Epidermal melanocyte (primary cell): ENCODE results near the gene PNPLA2.

Experiments used
- DNase-seq: peaks from one replicate; pipeline ENCODE4 v3.0.0; 2011; ENCODE audit warnings: low spot score; ENCODE audit not compliant: insufficient read length

PNPLA2 gene

DNA sequence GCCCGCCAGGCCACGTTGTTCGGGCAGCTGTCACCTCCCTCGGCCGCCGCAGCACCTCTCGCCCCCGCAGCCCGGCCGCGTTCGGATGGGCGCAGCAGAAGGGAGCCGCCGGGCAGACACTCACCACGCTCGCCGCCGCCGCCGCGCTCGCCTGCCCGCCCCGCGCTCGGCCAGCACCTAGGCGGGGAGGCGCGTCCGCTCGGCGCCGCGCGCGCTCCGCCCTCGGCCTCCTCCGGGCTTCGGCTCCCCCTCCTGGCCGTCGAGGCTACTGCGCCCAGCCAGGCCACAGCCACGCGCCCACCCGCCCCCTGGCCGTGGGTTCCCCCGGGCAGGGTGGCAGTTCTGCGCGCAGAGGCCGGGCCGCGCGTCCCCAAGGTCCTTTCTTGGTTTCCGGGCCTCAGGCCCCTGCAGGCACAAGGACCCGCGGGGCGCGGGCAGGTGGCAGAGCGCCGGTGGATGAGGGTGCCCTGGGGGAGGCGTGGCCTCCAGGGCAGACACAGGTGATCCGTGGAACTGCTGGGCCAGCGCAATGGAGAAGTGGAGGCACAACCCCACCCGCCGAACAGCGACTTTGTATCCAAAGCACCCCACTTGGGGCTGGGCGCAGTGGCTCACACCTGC, 20.5 kb upstream of the PNPLA2 start, which contains the start of gene SLC25A22:
Gene SLC25A22, minus strand, starts transcription at position 189 of the 621 bp plus-strand sequence. CDS start 3,275 bp downstream, outside the sequence.
- DNase-seq = peak; percentile 98

GRCh38 chr11:799641-800316, 18.9 kb upstream of the PNPLA2 start:
- no peak for DNase-seq

- DNase-seq = no peak
Observed at GRCh38 chr11:800473-800872, 18.2 kb upstream of the PNPLA2 start.

DNA sequence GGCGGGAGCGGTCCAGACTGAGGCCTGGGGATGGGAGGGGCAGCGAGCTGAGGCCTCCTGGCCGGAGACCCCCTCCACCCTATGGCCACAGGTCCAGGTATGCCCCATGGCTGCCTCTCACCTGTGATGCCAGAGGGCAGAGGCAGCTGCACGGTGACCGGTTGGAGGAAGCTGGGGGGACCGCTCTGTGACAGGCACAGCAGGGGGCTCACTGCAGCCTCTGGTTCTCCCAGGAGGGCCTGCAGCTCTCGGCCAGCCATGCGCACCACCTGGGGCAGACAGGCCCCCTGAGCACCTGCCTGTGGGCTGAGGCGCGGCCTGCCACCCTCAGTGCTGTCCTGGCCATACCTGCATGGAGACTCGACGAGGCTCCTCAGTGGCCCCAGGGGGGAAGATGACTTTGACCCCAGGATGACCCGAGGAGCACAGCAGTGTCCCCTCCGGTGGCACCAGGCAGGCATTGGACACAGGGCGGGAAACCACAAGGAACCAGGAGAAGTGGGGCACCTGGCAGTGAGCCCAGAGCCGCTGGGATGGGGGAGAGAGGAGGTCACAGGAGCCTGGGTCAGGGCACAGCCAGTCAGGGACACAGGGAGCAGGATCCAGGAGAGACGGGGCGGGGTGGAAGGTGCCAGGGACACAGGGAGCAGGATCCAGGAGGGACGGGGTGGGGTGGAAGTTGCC, 17.5 kb upstream of the PNPLA2 start:
- DNase-seq = no peak

GRCh38 chr11:802018-802617, 16.6 kb upstream of the PNPLA2 start:
- no peak for DNase-seq

GRCh38 chr11:802693-803466, 15.8 kb upstream of the PNPLA2 start:
- DNase-seq = no peak

DNA sequence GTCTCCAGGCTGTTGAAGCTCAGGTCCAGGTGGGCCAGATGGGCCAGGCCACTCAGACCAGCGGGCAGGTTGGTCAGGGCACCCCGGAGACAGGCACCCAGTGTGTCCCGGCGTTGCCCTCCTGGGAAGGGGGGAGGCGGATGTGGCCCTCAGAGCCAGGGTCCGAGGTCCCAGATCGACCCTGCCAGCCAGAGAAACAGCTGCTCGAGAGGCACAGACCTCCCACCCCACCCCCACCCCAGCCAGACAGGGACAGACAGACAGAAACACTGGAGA, 15.3 kb upstream of the PNPLA2 start:
- DNase-seq = no peak

GRCh38 chr11:803770-804598, 14.7 kb upstream of the PNPLA2 start:
- no peak for DNase-seq

DNA sequence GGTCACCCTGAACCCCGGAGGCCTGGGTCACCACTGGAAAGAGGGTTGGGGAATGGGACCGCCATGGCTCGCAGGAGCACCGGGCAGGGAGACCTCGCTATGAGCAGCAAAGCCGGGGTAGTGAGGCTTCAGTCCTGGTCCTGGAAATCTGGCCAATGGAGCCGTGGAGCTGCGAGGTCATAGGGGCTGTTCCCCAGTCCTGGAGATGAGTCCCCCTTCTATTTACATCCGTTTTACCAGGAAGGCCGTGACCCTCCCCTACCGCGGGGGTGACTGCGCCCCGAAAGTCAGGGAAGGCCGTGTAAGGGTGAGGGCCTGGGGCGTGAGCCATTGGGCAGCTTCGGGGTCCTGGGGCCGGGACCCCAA, 14.1 kb upstream of the PNPLA2 start:
- DNase-seq = no peak

DNA sequence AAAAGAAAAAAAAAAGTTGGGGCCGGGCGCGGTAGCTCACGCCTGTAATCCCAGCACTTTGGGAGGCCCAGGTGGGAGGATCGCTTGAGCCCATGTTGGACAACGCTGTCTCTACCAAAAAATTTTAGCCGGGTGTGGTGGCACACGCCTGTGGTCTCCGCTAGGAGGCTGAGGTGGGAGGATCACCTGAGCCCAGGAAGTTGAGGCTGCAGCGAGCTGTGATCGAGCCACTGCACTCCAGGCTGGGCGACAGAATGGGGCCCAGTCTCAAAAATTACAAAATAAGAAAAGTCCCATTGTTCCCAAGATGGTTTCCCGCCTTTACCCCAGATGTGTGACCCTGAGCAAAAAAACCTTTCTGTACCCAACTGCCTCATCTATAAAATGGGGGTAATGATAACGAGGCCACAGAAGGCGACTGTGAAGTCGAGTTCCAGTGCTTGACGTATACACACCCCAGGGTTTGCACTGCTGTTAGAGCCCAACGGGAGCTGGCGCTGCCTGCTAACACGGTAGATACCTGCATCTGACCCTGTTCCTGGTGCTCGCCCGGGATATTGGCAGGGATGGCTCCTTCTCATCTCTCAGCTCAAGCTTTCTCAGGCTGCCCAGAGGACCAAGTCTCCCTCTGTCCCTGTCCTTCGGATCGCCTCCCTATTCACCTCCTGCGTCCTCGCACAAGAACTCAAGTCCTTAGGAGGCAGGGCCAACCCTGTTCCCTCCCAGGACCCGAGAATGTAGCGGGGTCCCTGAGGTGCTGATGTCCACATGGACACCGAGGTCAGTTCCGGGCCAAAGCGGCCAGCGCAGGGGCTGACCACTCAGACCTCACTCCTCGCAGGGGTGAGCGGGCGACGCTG, 10.1 kb upstream of the PNPLA2 start:
- DNase-seq = peak; percentile 90

- peak; percentile 99 for DNase-seq
Observed at GRCh38 chr11:809287-810039, 9.3 kb upstream of the PNPLA2 start, which contains the start of gene RPLP2. Gene RPLP2 (plus strand): TSS chr11:809967. CDS start chr11:810235, 268 bp downstream.

- no peak for DNase-seq
Observed at GRCh38 chr11:810040-810567, 8.6 kb upstream of the PNPLA2 start.

DNA sequence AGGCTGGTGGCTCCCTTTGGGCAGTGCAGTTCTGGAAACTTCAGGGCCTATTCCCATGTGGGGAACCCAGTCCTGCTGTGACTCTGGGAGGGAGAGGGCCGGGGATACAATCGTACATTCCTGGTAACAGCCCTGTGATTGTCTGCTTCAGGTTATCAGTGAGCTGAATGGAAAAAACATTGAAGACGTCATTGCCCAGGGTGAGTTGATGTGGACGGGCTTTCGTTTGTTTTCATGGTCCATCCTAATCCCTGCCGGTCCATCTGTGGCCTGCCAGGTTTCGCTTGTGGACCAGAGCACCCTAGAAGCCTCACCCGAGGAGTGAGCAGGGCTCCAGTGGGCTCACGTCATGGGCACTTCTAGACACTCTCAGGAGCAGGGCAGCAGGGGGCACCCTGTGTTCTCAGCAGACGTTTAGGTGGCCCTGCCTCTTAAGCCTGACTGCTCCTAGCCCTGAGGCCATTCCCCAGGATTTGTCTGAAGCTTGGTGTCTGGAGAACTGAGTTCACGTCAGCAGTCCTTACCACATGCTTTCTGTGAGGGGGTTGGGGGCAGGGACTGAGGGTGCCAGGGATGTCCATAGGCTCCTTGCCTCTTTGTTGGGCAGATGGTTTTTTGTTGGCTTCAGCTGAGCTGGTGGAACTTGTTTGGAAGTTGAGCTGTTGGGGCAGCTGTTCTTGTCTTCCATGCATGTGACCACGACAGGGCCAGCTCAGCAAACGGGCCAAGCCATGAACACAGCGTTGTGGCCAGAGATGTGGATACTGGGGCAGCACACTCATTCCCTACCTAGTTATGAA, 7.1 kb upstream of the PNPLA2 start:
- no peak for DNase-seq

DNA sequence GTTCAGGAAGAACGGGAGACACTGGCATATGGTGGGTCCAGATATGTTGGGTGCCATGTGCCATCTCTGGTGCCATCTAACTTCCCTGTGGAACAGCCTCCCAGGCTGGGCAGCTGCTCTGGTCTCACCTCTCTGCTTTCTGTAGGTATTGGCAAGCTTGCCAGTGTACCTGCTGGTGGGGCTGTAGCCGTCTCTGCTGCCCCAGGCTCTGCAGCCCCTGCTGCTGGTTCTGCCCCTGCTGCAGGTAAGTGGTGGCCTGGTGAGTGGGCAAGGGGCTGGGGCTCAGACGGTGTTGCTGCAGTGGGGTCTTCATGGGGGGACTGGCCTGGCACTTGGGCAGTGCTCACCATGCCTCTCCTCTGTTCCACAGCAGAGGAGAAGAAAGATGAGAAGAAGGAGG, 6.3 kb upstream of the PNPLA2 start:
- no peak for DNase-seq

DNA sequence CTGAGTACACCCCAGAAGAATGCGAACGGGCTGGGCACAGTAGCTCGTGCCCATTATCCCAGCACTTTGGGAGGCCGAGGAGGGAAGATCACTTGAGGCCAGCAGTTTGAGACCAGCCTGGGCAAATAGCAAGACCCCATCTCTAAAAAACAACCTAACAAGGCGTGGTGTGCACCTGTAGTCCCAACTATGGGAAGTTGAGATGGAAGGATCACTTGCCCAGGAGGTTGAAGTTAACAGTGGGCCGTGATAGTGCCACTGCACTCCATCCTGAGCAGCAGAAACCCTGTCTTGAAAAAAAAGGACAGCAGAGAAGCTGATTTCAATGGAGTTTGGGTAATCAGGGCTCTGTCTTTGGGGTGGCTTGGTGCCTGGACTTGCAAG, 5.7 kb upstream of the PNPLA2 start:
- DNase-seq = no peak

DNA sequence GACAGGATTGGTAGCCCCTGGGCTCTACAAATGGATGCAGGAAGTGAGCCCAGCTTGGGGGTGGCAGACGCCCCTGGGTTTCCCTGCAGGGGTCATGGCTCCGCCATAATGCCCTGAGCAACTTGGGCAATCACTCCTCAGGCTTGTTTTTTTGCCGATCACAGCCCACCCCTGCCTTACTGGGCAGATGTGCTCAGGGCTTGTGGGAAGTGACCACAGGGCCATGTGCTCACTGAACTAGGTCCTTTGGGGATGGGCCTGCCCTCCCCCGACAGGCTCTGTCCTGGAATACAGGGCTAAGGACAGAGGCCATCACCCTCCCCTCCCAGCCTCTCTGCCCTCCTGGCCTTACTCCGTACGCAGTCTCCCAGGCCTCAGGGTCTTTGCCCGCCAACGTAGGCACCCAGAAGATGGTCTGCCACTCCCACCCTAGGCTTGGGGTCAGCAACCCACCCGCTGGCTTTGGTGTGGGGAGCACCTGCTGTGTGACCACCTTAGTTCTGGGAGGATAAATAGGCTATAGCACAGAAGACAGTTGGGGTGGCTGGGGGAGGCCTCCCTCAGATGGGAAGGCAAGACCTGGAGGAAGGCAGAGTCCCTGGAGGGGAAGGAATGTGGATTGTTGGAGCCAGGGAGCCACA, 5.1 kb upstream of the PNPLA2 start:
- no peak for DNase-seq

DNA sequence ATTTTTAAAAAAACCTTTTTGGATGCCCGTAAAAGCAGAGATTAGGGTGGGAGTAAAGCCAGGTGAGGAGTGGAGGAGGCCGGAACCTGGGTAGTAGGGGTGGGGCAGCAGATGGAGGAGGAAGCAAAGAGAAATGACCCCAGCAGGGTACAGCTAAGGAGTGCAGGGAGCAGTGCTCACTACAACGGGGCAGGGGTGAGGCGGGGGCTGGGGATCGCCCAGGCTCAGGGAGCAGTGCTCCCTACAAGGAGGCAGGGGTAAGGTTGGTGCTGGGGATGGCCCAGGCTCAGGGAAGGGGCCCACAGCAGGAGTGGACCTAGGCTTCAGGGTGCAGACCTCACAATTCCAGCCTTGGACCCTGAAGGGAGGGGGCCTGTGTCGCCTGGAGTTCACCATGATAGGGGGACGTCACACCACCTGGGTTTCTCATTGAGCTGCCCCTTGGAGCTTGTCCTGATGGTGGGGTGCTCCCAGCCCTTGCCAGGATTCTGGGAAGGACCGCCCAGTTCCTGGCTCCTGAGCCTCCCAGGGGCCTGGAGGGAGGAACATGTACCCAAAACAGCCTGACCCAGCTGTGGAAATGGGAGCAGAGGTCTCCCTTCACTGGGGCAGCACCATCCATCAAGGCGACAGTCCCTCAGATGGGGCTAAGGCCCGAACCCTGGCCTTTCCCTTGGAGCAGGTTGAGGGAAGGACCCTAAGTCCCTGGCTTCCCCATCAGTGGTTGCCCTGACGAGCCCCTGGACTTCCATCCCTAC, 2.9 kb upstream of the PNPLA2 start:
- DNase-seq = no peak
